ENCODE results near the gene CSTPP1.
"Not testable (repeated sequence)": the region's sequence is repeated elsewhere in the genome, so short reads cannot be mapped to it uniquely, and the experiment has no call there.

The CSTPP1 gene

DNA sequence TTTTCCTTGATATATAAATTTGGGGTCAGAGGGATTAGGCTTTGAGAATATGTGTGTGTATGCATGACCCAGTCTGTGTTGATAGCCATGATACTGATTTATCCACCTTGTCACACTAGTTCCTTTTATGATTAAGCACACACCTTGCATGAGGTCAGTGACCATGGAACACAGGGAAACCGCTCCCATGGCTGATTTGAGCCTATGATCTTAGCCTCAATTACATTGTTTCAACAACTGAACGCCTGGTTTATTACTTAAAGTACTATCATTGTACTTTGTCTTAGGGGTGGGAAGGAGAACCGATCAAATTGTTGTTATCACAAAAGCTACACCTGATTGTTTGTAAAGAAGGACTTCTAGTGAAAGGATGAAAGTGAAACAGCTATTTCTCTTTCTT is 169.4 kb downstream of the CSTPP1 start:
- FAIRE-seq = no peak

DNA sequence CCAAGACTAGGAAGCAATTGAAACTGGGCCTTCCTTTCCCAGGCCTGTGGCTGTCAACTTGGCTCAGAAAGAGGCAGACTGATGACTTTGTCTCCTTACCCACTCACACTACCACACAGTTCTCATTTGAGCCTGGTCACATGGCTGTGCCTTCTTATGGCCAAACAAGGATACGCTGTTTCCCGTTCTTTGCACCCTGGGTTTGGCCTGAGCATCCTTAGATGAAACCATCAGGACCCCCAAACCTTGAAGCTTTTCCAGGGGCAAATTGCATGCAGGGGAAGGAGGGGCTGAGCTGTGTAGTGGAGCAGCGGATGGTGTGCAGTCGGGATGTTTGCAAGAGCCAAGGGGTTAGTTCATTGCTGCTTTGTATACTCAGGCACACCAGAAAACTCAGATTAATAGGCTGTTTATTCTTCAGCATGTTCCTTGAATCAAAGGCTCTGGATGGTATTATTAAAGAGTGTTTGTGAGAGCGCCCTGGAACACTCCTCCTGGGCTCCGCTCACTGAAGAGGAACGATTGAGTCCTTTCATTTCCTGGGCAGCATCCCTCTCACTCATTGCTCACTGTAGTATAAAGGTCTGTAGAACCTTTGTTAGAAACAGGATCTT is 170.3 kb downstream of the CSTPP1 start:
- FAIRE-seq = no peak

DNA sequence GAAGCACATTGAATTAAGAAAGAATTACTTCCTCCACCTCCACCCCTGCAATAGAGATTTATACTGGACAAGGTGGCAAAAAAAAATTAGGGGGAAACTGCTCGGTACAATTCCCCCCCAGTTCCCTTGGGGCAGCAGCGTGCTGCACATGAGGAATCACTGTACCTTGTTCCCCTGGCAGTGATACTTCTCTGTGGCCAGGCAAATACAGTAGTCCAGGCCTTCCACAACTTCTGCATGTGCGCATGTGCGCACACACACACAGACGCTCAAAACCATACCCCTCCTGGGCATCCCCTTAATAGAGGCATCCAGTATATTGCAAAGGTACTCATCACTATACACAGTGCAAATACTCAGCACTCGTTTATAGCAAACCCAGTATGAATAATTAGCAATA is 171.2 kb downstream of the CSTPP1 start:
- FAIRE-seq = no peak

DNA sequence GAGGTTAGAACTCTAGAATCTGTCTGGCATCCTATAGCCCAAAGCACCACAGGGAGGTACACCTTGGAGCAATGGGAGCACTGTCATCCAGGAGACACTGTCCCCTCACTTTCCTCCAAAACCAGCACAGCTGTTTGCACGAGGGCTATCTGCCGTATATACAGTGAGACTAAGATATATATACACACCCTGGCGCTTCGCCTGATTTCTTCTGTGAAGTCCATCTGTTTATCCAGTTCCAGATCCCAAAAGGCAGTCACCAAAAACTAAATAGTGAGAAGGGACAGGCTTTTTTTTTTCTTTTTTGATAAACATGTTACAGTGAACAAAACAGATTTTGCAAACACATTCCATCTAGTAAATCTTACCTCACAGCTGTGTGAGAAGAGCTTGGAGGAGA is 171.7 kb downstream of the CSTPP1 start:
- no peak for FAIRE-seq

DNA sequence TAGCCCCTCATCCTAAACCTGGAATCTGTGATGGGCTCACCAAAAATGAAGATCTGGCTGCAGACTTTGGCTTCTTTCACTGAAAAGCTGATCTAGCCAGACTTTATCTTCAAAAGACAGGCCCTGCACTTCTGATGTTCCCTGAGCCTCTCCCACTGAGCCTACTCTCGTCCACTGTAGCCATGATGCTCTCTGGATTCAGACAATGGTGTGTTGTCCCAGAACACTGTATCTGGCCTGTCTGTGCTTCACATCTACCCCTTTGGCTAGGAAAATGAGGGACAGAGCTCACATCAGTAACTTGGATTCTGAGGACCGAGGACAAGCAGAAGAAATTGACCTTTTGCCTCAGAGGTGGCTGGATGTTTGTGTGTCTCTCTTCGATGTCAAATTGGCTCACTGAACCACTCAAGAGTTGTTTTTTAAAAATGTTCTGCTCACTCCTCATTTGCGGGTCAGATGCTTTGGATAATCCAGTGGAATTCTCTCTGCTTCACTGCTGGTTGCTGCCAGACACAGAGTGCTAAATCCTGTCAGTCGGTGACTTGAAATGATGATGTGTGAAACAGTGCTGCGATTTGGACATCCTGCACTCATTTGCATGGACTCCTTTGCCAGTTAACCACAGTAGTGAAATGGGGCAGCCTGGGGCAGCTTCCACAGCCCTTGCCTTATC is 172.6 kb downstream of the CSTPP1 start:
- no peak for FAIRE-seq

DNA sequence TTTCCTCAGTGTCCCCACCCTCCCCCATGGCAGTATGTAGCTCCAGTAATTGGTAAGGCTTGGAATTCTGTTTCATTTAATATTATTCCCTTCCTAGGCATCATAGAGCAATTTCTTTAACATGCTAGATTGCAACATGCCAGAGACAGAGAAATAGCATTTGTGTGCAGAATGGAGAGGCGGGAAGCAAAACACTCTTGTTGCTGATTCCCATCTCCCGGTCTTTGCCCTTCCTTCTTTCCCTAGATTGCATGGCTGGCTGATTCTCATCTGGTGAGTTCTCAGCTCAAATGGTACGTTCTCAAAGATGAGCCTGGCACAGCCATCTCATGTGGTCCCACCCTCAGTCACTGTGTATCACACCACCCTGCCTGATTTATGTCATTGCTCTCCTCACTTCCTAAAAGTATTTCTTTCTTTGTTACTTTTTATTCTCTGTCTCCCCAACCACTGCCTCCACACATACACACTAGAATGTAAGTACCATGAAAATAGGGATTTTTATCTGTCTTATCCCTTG is 173.2 kb downstream of the CSTPP1 start:
- FAIRE-seq = no peak

DNA sequence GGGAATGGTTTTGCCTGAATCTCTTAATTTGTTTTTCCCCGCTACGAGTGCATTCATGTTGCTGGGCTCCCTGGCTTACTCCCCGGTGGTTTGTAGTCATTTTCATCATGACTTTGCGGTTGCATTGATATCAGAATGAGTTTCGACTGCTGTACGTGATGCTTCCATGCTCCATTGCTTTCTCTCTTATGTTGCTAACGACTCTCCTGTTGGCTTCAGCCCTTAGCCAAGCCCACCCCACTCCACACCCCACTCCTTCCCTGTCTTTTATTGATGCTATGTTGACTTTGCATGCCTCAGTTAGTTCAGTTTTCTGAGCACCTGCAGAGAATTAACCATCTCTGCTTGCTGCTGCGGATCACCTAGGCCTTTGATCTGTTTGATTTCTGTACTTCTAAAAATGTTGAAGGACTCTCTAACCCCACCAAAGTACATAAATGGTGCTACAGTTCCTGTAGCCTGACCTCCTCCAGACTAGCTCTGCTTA is 174.8 kb downstream of the CSTPP1 start:
- FAIRE-seq = no peak

DNA sequence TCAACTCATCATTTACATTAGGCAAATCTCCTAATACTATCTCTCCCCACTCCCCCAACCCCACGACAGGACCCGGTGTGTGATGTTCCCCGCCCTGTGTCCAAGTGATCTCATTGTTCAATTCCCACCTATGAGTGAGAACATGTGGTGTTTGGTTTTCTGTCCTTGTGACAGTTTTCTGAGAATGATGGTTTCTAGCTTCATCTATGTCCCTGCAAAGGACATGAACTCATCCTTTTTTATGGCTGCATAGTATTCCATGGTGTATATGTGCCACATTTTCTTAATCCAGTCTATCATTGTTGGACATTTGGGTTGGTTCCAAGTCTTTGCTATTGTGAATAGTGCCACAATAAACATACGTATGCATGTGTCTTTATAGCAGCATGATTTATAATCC is 176.4 kb downstream of the CSTPP1 start:
- FAIRE-seq = not testable (repeated sequence)

DNA sequence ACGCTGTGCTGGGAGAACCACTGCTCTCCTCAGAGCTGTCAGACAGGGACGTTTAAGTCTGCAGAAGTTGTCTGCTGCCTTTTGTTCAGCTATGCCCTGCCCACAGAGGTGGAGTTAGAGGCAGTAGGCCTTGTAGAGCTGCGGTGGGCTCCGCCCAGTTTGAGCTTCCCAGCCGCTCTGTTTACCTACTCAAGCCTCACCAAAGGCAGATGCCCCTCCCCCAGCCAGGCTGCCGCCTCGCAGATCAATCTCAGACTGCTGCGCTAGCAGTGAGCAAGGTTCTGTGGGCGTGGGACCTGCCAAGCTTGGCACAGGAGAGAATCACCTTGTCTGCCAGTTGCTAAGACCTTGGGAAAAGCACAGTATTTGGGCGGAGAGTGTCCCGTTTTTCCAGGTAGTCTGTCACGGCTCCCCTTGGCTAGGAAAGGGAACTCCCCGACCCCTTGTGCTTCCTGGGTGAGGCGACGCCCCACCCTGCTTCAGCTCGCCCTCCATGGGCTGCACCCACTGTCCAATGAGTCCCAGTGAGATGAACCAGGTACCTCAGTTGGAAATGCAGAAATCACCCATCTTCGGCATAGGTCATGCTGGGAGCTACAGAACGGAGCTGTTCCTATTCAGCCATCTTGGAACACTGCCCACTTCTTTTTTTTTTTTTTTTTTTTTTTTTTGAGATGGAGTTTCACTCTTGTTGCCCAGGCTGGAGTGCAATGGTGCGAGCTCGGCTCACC is 182.6 kb downstream of the CSTPP1 start:
- FAIRE-seq = not testable (repeated sequence)

DNA sequence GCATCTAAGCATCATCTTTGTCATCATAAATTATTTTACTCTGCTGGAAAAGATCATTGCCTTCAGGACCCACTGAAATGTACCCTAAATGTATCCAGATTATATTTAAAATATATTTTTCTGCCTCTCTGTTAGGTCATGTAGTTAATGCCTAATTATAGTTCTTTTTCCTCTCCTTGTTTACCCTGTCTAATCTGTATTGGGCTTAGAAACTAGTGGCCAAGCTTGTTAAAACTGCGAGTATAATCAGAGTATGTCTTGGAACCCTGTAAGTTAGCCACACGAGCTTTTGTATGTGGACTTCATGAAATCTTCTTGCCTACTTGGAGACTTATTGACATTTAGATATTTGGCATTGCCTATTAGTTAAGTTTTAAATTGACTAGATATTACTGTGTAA is 184.5 kb downstream of the CSTPP1 start:
- no peak for FAIRE-seq

DNA sequence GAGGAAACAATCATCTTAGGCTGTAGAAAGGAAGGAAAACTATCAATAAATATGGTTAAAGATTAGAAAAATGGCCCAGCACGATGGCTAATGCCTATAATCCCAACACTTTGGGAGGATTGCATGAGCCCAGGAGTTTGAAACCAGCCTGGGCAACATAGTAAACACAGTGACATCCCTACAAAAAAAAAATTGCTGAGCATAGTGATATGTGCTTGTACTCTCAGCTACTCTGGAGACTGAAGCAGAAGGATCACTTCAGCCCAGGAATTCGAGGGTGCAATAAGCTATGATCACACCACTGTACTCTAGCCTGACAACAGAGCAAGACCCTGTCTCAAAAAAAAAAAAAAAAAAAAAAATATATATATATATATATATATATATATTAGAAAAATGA is 185.2 kb downstream of the CSTPP1 start:
- FAIRE-seq = no peak

DNA sequence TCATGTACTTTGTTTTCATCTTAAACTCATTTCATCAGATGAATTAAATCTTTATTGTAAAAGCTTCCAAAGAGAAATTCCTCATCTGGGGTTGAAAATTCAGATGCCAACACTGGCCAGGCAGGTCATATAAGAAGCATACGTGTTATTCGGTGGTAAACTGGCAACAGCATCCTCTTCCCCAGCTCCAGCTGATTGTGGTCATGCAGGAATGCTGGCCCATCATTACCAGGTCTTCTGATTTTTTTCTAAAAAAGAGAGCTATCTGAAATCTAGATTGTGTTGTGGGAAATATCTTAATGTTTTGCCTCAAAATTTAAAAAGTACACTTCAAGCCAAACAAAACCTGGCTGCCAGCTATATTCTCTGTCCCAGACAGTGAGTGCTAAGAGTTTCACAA is 186.5 kb downstream of the CSTPP1 start:
- FAIRE-seq = no peak

DNA sequence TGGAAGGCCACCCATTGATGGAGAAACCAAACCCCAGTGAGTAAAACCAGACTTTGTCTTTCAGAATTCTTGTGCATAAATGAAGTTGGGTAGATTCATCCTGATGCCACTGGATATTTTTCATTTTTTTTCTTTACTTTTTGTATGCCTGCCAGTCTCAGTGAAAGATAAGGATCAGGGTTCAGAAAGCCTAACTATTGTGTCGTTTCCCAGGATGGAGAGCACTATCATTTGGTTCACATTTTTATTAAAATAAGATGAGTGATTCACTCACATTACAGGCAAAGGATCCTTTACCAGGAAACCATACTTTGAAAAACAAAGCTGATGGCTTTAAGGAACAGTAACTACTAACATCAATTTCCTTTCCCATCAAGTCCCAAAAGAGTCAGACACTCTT is 188.1 kb downstream of the CSTPP1 start:
- no peak for FAIRE-seq

DNA sequence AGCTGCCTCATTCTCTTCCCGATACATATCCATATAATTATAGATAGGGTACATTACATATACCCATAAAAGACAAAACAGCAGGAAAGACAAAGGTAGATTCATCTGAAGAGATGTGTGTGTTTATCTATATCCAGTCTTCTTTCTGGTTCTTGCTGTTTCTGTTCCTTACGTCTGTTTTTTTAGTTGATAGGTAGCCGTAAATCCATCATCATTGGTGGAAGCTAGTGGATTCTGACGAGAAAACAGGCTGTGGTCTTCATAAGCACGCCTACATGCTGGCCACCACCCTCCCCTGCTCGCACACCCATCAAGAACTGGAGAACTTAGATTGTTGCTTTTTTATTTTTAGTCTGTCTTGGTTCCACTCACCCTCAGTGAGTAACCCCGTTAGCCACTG is 188.5 kb downstream of the CSTPP1 start:
- FAIRE-seq = no peak

DNA sequence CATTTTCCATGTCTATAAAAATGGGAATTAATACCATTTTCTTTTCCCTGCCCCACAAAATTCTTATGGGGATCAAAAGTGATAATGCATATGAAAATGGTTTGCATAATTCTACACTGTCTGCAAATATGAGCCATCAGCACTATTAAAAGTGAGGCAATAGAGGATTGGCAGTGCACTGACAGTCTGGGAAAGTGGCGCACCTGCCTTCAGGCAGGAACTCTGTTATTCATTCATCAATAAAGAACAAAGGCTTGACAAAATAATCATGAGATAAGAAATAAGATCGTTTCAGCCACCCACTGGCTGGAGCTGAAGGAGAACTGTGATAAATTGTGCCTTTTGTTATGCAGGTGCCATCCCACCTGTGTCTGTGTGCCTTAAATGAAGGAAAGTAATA is 190.7 kb downstream of the CSTPP1 start:
- no peak for FAIRE-seq

DNA sequence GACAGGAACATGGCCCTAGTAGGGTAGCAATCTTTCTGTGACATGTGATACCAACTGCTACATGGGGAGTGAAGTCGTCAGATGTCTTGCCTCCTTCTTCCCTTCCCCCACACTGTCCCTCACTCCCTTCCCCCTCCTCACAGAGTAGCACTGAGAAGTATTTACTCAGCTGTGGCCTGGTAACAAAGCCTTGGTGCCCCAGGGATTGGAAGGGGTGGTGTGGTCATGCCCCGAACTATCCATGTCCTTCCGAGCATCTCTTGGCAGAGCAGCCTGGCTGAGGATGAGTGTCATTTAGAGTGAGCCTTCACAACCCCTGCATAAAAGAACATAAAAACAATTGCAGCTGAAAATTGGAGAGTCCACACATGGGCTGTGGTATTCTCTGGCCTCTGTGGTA is 194.0 kb downstream of the CSTPP1 start:
- FAIRE-seq = no peak

DNA sequence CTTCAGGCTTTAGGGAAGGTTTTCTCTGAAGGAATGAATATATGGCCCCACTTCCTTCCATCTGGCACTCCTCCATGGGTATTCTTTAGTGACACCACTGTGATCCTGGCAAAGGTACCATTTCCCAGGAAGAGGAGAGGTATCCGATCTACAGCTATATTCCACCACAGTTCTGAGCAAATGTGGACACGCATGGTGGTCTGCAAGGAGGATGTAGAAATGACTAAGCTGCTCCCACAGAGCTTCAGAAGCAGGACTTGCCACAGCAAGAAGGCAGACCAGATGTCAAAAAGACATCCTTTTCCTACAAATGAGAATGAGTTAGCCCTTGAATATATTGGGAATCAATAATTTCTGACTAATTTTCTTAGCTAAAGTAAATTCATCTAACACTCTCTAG is 194.6 kb downstream of the CSTPP1 start:
- no peak for FAIRE-seq

DNA sequence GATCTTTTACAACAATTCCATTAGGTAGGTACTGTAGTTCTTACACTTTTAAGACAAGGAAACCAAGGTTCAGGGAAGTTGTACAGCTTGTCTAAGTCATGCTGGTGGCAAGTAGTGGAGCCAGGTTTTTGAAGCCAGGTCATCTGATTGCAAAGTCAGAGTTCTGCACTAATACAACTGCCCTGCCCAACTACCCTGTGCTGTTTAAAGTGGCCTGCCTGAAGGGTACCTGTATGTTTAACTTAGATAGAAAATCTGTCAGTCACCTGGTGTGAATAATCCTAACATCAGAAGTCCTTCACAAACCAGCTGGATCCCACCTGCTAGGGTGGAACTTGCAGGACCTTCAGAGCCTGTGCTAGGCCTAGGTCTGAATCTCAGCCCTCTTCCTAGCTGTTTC is 195.9 kb downstream of the CSTPP1 start:
- FAIRE-seq = no peak

DNA sequence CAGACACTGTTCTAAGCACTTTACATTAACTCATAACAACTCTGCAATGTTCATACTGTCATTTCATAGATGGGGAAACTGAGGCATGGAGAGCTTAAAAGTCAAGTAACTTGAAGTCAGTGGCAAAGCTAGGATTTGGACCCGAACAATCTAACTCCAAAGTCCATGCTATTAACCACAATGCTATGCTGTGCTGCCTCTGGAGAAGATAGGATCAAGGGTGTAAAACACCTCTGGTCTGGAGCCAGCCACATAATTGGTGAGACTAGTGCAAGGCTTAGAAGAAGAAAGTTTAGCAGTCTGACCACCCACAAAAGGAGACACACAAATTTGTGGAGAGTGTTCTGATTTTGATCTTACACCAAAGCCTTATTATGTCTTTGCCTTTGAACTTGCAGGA is 196.4 kb downstream of the CSTPP1 start:
- no peak for FAIRE-seq

DNA sequence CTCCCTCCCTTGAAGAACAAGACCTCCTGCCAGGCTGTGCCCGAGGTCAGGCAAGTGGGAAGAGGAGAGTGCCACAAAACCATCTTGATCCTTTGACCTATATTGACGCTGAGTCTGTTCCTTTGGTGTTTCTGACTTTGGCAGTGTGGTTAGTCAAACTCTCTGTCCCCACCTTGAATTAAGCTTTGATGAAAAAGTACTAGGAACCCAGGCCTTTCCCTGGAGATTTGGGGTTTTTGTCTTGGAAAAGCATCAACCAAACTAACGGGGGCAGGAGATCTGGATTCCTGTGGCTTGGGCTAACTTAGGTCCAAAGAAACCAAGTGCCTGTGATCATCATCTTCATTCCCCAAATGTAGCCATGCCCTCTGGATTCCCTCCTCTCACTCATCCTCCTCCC is 199.8 kb downstream of the CSTPP1 start:
- FAIRE-seq = no peak

DNA sequence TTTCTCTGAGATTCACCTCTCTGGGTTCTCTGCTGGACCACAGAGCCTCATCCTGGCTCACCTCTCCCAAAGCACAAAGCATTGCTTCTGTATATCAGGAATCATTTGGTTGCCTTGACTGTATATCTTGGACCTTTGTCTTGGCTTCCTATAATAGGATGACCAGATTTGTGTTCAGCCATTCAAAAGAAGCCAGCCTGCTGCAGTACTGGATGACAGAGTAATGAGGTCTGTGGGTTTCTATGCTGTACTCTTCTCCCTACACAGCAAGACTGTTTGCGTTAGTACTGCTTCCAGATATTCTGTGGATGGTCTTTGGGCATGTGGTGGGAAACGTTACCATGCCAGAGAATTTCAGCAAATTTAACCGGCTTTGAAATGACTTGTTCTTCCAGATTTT is 200.4 kb downstream of the CSTPP1 start:
- FAIRE-seq = no peak

DNA sequence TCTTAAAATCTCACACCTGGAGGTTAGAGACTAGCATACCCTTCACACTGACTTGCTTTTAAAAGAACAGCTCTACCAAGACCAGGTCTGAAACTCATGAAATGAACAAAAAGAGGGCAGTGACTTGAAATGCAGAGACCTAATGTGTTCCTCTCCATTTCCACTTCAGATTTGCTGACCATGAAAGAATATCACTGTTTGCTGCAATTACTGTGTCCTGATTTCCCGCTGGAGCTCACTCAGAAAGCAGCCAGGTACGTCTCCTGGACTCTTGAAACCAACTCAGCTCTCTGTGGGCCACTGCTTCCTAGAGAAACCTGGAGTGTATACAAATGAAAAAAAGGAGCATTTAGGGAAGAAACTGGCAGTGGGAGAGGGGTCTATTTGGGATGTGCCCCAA is 200.9 kb downstream of the CSTPP1 start:
- FAIRE-seq = no peak

DNA sequence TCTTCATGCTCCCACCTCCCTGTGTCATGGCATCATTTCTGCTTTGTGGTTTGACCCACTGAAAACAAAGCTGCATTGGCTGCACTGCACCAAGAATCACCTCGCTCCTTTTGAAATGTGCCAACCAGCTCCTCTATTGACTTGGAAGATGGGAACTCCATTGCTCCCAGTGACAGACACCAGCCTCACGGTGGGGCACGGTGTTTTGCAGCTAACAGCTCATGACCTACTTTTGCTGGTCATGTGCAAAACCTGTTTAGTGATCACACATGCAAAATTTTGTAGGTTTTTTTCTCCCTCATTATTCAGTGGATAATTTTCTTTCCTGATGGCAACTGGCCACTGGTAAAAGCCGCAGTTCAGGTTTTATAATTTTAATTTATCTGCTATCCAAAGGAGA is 203.3 kb downstream of the CSTPP1 start:
- no peak for FAIRE-seq

DNA sequence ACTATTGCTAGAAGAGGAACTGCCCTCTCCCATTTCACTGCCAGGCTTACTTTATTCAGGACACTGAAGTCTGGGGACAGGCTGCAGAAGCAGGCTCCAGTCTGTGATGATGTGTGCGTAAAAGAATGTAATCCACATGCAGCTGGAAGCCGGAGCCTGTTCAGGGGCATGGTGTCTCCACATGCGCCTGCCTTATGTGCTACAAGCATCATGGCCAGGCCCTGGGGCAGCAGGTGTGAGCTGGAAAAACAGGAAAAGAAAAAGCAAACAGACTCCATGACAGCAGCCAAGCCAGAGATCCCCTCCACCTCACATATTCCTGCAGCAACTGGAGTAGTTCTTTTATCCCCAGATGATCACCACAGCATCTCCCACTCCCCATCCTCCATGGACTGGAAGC is 206.8 kb downstream of the CSTPP1 start:
- FAIRE-seq = no peak

All from A204.1 (cell line).